Suprapubic skin (tissue), 4 donors: ENCODE results near the gene H6PD. TPM values are rescaled to one million over a fixed set of nuclear protein-coding genes. Genes with fewer than 3 reads are reported as not detected.

Experiments
- DNase-seq, 2 donors: peaks; one replicate each; pipeline ENCODE4 v3.0.0-alpha.2; 2019; ENCODE audit warnings: low spot score in 2 of 2
- H3K27ac ChIP-seq: fragments of 200-600 bp; sonication (generic); one replicate; pipeline ENCODE4 v1.5.1; 2019
- H3K27me3 ChIP-seq: fragments of 200-600 bp; sonication (generic); one replicate; pipeline ENCODE4 v1.5.1; 2019
- H3K36me3 ChIP-seq: fragments of 200-600 bp; sonication (generic); one replicate; pipeline ENCODE4 v1.5.1; 2019
- H3K4me1 ChIP-seq: fragments of 200-600 bp; sonication (generic); one replicate; pipeline ENCODE4 v1.5.1; 2019
- H3K4me3 ChIP-seq: fragments of 200-600 bp; sonication (generic); one replicate; pipeline ENCODE4 v1.5.1; 2019; ENCODE audit warnings: mild to moderate bottlenecking
- H3K9me3 ChIP-seq: fragments of 200-600 bp; sonication (generic); one replicate; pipeline ENCODE4 v1.5.1; 2019
- CTCF ChIP-seq, 2 donors: fragments of 200-600 bp in 1 of 2; fragments of 450-650 bp in 1 of 2; sonication (generic) in 1 of 2; IDR thresholded peaks; one replicate each; pipeline ENCODE4 v1.5.1; 2016 to 2019; ENCODE audit warnings: antibody characterized with exemption in 2 of 2, mild to moderate bottlenecking in 1 of 2, moderate library complexity in 1 of 2
- EP300 ChIP-seq: sonication (generic); formaldehyde crosslinking; IDR thresholded peaks from one replicate; pipeline ENCODE4 v1.6.1; 2017; ENCODE audit warnings: antibody characterized with exemption
- POLR2A ChIP-seq, 2 donors: fragments of 450-650 bp; IDR thresholded peaks; one replicate each; pipeline ENCODE4 v1.6.1; 2017; ENCODE audit warnings: antibody characterized with exemption in 2 of 2, mild to moderate bottlenecking in 2 of 2, moderate library complexity in 2 of 2
- POLR2AphosphoS5 ChIP-seq, 3 donors: sonication (generic); formaldehyde crosslinking; IDR thresholded peaks; one replicate each; pipeline ENCODE4 v1.6.1; 2017; ENCODE audit warnings: antibody characterized with exemption in 3 of 3
- WGBS: methylation state at CpG from one replicate; pipeline ENCODE4 v1.1.5; 2018; 5-methylcytosine and 5-hydroxymethylcytosine counted together
- total RNA-seq, 4 donors: library from RNA; depleted of rRNA; stranded (reverse); fragments of >200 nt; gene quantifications; one replicate each; pipeline ENCODE4 v1.1.0, GENCODE V29; 2016

Gene H6PD
- total RNA-seq, 4 donors from 2014 or later, result 83.6 to 130 (median 106) TPM

GRCh38 chr1:9316080-9316444, 81.5 kb downstream of the H6PD start:
- H3K4me1 ChIP-seq, result peaks cover 64% of the 10 kb centered on the region

GRCh38 chr1:9316512-9316911, 81.9 kb downstream of the H6PD start:
- H3K27ac ChIP-seq, result no peak overlapping the region
- no peaks in the 10 kb centered on the region for H3K9me3 ChIP-seq
- peaks cover 3% of the 10 kb centered on the region for H3K36me3 ChIP-seq
- 97% methylated on average over 12 of the region's 24 CpGs for WGBS
- H3K4me1 ChIP-seq, result peaks cover 66% of the 10 kb centered on the region
- no peak for TF ChIP-seq CTCF (IDR thresholded peaks at IDR 0.05)
- no peak for TF ChIP-seq POLR2AphosphoS5 (IDR thresholded peaks at IDR 0.05)
- TF ChIP-seq POLR2A (IDR thresholded peaks at IDR 0.05), result no peak
- no peak for TF ChIP-seq EP300
- DNase-seq, result no peak
- no peaks in the 10 kb centered on the region for H3K27me3 ChIP-seq
- H3K4me3 ChIP-seq, result no peak overlapping the region

More at GRCh38 chr1:9316080-9316444, 81.5 kb downstream of the H6PD start:
- Histone ChIP-seq H3K4me3 (no peak overlapping the region), H3K27ac (peak overlapping the region; percentile 57), H3K36me3 (peaks cover 3% of the 10 kb centered on the region), H3K27me3 (no peaks in the 10 kb centered on the region), H3K9me3 (no peaks in the 10 kb centered on the region)
- 80% methylated on average over 2 of the region's 7 CpGs for WGBS
- no peak for TF ChIP-seq POLR2AphosphoS5 (IDR thresholded peaks at IDR 0.05)
- no peak for TF ChIP-seq POLR2A (IDR thresholded peaks at IDR 0.05)
- TF ChIP-seq CTCF (IDR thresholded peaks at IDR 0.05), result no peak
- TF ChIP-seq EP300, result no peak
- DNase-seq, result no peak

- H3K36me3 ChIP-seq, result peaks cover 3% of the 10 kb centered on the region
- H3K4me3 ChIP-seq, result no peak overlapping the region
- whole genome bisulfite sequencing, result 88% methylated on average over 7 of the region's 7 CpGs
- no peak for DNase-seq
- H3K27ac ChIP-seq, result no peak overlapping the region
- H3K9me3 ChIP-seq, result no peaks in the 10 kb centered on the region
- H3K4me1 ChIP-seq, result peaks cover 71% of the 10 kb centered on the region
- TF ChIP-seq POLR2A (IDR thresholded peaks at IDR 0.05), result no peak
- no peak for TF ChIP-seq CTCF (IDR thresholded peaks at IDR 0.05)
- no peak for TF ChIP-seq EP300
- TF ChIP-seq POLR2AphosphoS5 (IDR thresholded peaks at IDR 0.05), result no peak
- no peaks in the 10 kb centered on the region for H3K27me3 ChIP-seq
These were observed 82.5 kb downstream of the H6PD start for GRCh38 chr1:9317072-9317471.

- Histone ChIP-seq H3K36me3 (peaks cover 3% of the 10 kb centered on the region), H3K4me1 (peaks cover 73% of the 10 kb centered on the region), H3K4me3 (no peak overlapping the region), H3K9me3 (no peaks in the 10 kb centered on the region), H3K27ac (no peak overlapping the region), H3K27me3 (no peaks in the 10 kb centered on the region)
- WGBS, result 46% methylated on average over 28 of the region's 28 CpGs
- DNase-seq, result peak in 1 of 2 donors; percentile 86
- no peak for TF ChIP-seq CTCF (IDR thresholded peaks at IDR 0.05)
- no peak for TF ChIP-seq POLR2A (IDR thresholded peaks at IDR 0.05)
- TF ChIP-seq POLR2AphosphoS5 (IDR thresholded peaks at IDR 0.05), result peak in 1 of 3 donors; percentile 46
These were observed 83.2 kb downstream of the H6PD start for GRCh38 chr1:9317591-9318417.

GRCh38 chr1:9319208-9319788, 84.7 kb downstream of the H6PD start:
- no peak overlapping the region for H3K27ac ChIP-seq
- WGBS, result 84% methylated on average over 10 of the region's 20 CpGs
- H3K4me3 ChIP-seq, result no peak overlapping the region
- H3K36me3 ChIP-seq, result peaks cover 3% of the 10 kb centered on the region
- no peaks in the 10 kb centered on the region for H3K27me3 ChIP-seq
- H3K9me3 ChIP-seq, result no peaks in the 10 kb centered on the region
- H3K4me1 ChIP-seq, result peaks cover 76% of the 10 kb centered on the region
- DNase-seq, result no peak
- TF ChIP-seq POLR2A (IDR thresholded peaks at IDR 0.05), result no peak
- no peak for TF ChIP-seq POLR2AphosphoS5 (IDR thresholded peaks at IDR 0.05)
- TF ChIP-seq EP300, result no peak
- no peak for TF ChIP-seq CTCF (IDR thresholded peaks at IDR 0.05)
